ENCODE data around the gene PCGF5.

Gene PCGF5

GRCh38 chr10:91328320-91328984 is 108.0 kb downstream of the PCGF5 start:
- DNase-seq (ENCODE audit: low spot score), result no peak

Measured in AG08396 (cell line).